H1 (cell line): ENCODE data around the gene ALDH1A3.

Experiments used
- CBX5 ChIP-seq: fragments of 300-800, 300-1000 bp; sonication (generic); IDR thresholded peaks from 2 replicates; pipeline ENCODE4 v1.7.1; 2016; ENCODE audit warnings: antibody characterized with exemption, low read length, low read depth
- CEBPB ChIP-seq: IDR thresholded peaks from 2 replicates; pipeline ENCODE4 v1.6.1; 2012; ENCODE audit warnings: low read depth, low read length
- CHD2 ChIP-seq: IDR thresholded peaks from 2 replicates; pipeline ENCODE4 v1.6.1; 2012; ENCODE audit warnings: low read length, improper control_type of control experiment
- EZH2 ChIP-seq: fragments of 200-600 bp; sonication (generic); IDR thresholded peaks from 2 replicates; pipeline ENCODE4 v1.7.1; 2012; ENCODE audit warnings: low read depth, mild to moderate bottlenecking, moderate library complexity, low read length, inconsistent platforms; ENCODE audit not compliant: severe bottlenecking
- JUN ChIP-seq: IDR thresholded peaks from 2 replicates; pipeline ENCODE4 v1.6.1; 2011; ENCODE audit warnings: low read depth, mild to moderate bottlenecking, improper control_type of control experiment, low read length
- POLR2A ChIP-seq, 2 experiments: IDR thresholded peaks; 1 replicate in 1 of 2; 2 replicates in 1 of 2; pipeline ENCODE4 v1.6.1; 2011; ENCODE audit warnings: low read depth in 2 of 2, low read length in 2 of 2, mild to moderate bottlenecking in 2 of 2; ENCODE audit errors: control extremely low read depth in 1 of 2
- SRF ChIP-seq: IDR thresholded peaks from 2 replicates; pipeline ENCODE4 v1.6.1; 2011; ENCODE audit warnings: mild to moderate bottlenecking, low read depth, low read length, moderate library complexity
- TF ChIP-seq, protein P1 (sequence below), 3 experiments: IDR thresholded peaks; 1 replicate in 2 of 3; 2 replicates in 1 of 3; pipeline versions ENCODE4 v1.5.1 to v1.6.1; 2011; ENCODE audit warnings: low read length in 3 of 3, mild to moderate bottlenecking in 3 of 3, inconsistent platforms in 2 of 3, low read depth in 1 of 3, moderate library complexity in 1 of 3; ENCODE audit not compliant: insufficient read depth in 1 of 3; ENCODE audit errors: control extremely low read depth in 1 of 3
- TF ChIP-seq, protein P2 (sequence below): fragments of 300-600 bp; sonication (generic); IDR thresholded peaks from 2 replicates; pipeline ENCODE4 v1.7.1; 2012; ENCODE audit warnings: low read length, moderate library complexity, mild to moderate bottlenecking, inconsistent platforms; ENCODE audit not compliant: insufficient replicate concordance

DNA sequence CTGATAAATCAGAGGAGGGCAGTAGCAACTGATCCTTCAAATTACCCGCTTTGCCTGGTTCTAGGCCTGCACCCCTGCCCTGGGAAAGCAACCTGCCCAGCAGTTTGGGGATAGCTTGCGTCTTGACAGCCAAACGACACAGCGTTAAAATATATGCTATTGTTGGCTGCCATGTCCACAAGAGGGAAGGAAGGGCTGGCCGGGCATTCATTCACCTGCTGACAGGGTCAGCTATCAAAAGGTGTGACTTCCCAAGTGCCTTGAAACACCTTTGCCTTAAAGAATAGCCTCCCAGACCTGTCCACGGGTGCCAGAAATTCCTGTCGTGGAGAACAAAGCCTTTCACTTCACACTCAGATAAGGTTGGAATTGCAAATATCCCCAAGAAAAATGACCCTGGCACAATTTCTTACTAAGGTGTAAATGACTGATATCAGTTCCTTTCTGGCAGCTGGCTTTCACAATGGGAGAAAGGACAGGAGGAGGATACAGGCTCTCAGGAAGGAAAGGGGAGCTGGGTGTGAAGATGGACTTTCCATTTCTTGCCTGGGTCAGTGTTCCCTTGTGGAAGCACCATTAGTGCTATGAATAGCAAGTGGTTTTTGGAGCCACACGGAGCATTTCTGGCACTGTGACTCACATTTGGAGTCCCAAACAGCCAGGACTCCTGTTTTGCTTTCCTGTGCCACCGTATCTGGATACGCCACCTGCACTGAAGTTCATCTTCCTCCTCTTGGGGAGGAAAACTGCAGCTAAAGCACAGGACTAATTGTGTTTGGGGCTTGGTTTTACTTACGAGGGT lies 19.2 kb downstream of the ALDH1A3 start:
- TF ChIP-seq, protein P1, sequence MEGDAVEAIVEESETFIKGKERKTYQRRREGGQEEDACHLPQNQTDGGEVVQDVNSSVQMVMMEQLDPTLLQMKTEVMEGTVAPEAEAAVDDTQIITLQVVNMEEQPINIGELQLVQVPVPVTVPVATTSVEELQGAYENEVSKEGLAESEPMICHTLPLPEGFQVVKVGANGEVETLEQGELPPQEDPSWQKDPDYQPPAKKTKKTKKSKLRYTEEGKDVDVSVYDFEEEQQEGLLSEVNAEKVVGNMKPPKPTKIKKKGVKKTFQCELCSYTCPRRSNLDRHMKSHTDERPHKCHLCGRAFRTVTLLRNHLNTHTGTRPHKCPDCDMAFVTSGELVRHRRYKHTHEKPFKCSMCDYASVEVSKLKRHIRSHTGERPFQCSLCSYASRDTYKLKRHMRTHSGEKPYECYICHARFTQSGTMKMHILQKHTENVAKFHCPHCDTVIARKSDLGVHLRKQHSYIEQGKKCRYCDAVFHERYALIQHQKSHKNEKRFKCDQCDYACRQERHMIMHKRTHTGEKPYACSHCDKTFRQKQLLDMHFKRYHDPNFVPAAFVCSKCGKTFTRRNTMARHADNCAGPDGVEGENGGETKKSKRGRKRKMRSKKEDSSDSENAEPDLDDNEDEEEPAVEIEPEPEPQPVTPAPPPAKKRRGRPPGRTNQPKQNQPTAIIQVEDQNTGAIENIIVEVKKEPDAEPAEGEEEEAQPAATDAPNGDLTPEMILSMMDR (IDR thresholded peaks at IDR 0.05; ENCODE audit: control extremely low read depth in 1 of 3, insufficient read depth in 1 of 3, low read depth in 1 of 3, low read length in 3 of 3) = no peak
- TF ChIP-seq CEBPB (no peak), JUN (no peak), SRF (no peak), CBX5 (no peak), EZH2 (no peak), CHD2 (no peak), POLR2A (IDR thresholded peaks at IDR 0.05; ENCODE audit: control extremely low read depth in 1 of 2, low read depth in 2 of 2, low read length in 2 of 2) (no peak)
- TF ChIP-seq, protein P2, sequence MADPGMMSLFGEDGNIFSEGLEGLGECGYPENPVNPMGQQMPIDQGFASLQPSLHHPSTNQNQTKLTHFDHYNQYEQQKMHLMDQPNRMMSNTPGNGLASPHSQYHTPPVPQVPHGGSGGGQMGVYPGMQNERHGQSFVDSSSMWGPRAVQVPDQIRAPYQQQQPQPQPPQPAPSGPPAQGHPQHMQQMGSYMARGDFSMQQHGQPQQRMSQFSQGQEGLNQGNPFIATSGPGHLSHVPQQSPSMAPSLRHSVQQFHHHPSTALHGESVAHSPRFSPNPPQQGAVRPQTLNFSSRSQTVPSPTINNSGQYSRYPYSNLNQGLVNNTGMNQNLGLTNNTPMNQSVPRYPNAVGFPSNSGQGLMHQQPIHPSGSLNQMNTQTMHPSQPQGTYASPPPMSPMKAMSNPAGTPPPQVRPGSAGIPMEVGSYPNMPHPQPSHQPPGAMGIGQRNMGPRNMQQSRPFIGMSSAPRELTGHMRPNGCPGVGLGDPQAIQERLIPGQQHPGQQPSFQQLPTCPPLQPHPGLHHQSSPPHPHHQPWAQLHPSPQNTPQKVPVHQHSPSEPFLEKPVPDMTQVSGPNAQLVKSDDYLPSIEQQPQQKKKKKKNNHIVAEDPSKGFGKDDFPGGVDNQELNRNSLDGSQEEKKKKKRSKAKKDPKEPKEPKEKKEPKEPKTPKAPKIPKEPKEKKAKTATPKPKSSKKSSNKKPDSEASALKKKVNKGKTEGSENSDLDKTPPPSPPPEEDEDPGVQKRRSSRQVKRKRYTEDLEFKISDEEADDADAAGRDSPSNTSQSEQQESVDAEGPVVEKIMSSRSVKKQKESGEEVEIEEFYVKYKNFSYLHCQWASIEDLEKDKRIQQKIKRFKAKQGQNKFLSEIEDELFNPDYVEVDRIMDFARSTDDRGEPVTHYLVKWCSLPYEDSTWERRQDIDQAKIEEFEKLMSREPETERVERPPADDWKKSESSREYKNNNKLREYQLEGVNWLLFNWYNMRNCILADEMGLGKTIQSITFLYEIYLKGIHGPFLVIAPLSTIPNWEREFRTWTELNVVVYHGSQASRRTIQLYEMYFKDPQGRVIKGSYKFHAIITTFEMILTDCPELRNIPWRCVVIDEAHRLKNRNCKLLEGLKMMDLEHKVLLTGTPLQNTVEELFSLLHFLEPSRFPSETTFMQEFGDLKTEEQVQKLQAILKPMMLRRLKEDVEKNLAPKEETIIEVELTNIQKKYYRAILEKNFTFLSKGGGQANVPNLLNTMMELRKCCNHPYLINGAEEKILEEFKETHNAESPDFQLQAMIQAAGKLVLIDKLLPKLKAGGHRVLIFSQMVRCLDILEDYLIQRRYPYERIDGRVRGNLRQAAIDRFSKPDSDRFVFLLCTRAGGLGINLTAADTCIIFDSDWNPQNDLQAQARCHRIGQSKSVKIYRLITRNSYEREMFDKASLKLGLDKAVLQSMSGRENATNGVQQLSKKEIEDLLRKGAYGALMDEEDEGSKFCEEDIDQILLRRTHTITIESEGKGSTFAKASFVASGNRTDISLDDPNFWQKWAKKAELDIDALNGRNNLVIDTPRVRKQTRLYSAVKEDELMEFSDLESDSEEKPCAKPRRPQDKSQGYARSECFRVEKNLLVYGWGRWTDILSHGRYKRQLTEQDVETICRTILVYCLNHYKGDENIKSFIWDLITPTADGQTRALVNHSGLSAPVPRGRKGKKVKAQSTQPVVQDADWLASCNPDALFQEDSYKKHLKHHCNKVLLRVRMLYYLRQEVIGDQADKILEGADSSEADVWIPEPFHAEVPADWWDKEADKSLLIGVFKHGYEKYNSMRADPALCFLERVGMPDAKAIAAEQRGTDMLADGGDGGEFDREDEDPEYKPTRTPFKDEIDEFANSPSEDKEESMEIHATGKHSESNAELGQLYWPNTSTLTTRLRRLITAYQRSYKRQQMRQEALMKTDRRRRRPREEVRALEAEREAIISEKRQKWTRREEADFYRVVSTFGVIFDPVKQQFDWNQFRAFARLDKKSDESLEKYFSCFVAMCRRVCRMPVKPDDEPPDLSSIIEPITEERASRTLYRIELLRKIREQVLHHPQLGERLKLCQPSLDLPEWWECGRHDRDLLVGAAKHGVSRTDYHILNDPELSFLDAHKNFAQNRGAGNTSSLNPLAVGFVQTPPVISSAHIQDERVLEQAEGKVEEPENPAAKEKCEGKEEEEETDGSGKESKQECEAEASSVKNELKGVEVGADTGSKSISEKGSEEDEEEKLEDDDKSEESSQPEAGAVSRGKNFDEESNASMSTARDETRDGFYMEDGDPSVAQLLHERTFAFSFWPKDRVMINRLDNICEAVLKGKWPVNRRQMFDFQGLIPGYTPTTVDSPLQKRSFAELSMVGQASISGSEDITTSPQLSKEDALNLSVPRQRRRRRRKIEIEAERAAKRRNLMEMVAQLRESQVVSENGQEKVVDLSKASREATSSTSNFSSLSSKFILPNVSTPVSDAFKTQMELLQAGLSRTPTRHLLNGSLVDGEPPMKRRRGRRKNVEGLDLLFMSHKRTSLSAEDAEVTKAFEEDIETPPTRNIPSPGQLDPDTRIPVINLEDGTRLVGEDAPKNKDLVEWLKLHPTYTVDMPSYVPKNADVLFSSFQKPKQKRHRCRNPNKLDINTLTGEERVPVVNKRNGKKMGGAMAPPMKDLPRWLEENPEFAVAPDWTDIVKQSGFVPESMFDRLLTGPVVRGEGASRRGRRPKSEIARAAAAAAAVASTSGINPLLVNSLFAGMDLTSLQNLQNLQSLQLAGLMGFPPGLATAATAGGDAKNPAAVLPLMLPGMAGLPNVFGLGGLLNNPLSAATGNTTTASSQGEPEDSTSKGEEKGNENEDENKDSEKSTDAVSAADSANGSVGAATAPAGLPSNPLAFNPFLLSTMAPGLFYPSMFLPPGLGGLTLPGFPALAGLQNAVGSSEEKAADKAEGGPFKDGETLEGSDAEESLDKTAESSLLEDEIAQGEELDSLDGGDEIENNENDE = no peak
